HepG2 (cell line): ENCODE data around the gene LDLRAP1.
"Not testable (repeated sequence)": the region's sequence is repeated elsewhere in the genome, so short reads cannot be mapped to it uniquely, and the experiment has no call there.

Experiments
- CTCF ChIP-seq: sonication (generic); formaldehyde crosslinking; IDR thresholded peaks from 2 replicates; pipeline ENCODE4 v1.5.0; 2020; ENCODE audit warnings: mild to moderate bottlenecking, missing genetic modification reagents, moderate library complexity
- EZH2 ChIP-seq: conservative IDR thresholded peaks from 2 replicates; pipeline ENCODE4 v1.6.1; 2012; ENCODE audit warnings: mild to moderate bottlenecking, low read depth, low read length, moderate library complexity
- POLR2A ChIP-seq, 2 experiments: IDR thresholded peaks; 2 replicates each; pipeline ENCODE4 v1.6.1; 2011; ENCODE audit warnings: low read depth in 2 of 2, low read length in 2 of 2, mild to moderate bottlenecking in 1 of 2, moderate library complexity in 1 of 2; ENCODE audit not compliant: insufficient read depth in 1 of 2
- RAD21 ChIP-seq: fragments of 450-650 bp; formaldehyde crosslinking; IDR thresholded peaks from 2 replicates; pipeline ENCODE4 v1.5.0; 2020; ENCODE audit warnings: mild to moderate bottlenecking
- ZFP36L1 ChIP-seq: sonication (generic); formaldehyde crosslinking; IDR thresholded peaks from 2 replicates; pipeline ENCODE4 v1.8.0; 2022; ENCODE audit warnings: mild to moderate bottlenecking, missing genetic modification reagents, moderate library complexity

- TF ChIP-seq EZH2; POLR2A (IDR thresholded peaks at IDR 0.05; ENCODE audit: insufficient read depth in 1 of 2, low read depth in 2 of 2, low read length in 2 of 2); ZFP36L1; CTCF; RAD21 (CRISPR knock-in tag): not testable (repeated sequence)
These were observed 53.2 kb downstream of the LDLRAP1 start for GRCh38 chr1:25596641-25597040.
